Upper lobe of left lung (tissue), 4 donors: ENCODE results near the gene FAR1.

ENCODE experiments used
- CTCF ChIP-seq, 6 experiments: fragments of 450-650 bp in 4 of 6; fragments of 200-600 bp in 2 of 6; sonication (generic) in 2 of 6; IDR thresholded peaks; one replicate each; pipeline ENCODE4 v1.5.1; 2016 to 2019; ENCODE audit warnings: antibody characterized with exemption in 6 of 6
- POLR2A ChIP-seq, 4 donors: fragments of 450-650 bp; IDR thresholded peaks; one replicate each; pipeline ENCODE4 v1.5.1; 2016 to 2017; ENCODE audit warnings: antibody characterized with exemption in 4 of 4, mild to moderate bottlenecking in 2 of 4
- POLR2AphosphoS5 ChIP-seq, 2 donors: sonication (generic); formaldehyde crosslinking; IDR thresholded peaks; one replicate each; pipeline ENCODE4 v1.5.1; 2017; ENCODE audit warnings: antibody characterized with exemption in 2 of 2

GRCh38 chr11:13718394-13718793, 49.9 kb downstream of the FAR1 start:
- TF ChIP-seq CTCF (IDR thresholded peaks at IDR 0.05): no peak
- TF ChIP-seq POLR2AphosphoS5 (IDR thresholded peaks at IDR 0.05): no peak
- TF ChIP-seq POLR2A (IDR thresholded peaks at IDR 0.05): no peak
